Suprapubic skin (tissue), 3 donors: ENCODE data around the gene EXD3.

Source experiments
- EP300 ChIP-seq: sonication (generic); formaldehyde crosslinking; IDR thresholded peaks from one replicate; pipeline ENCODE4 v1.6.1; 2017; ENCODE audit warnings: antibody characterized with exemption
- TF ChIP-seq, protein P1 (sequence below), 2 donors: fragments of 200-600 bp in 1 of 2; fragments of 450-650 bp in 1 of 2; sonication (generic) in 1 of 2; IDR thresholded peaks; one replicate each; pipeline ENCODE4 v1.5.1; 2016 to 2019; ENCODE audit warnings: antibody characterized with exemption in 2 of 2, mild to moderate bottlenecking in 1 of 2, moderate library complexity in 1 of 2

DNA sequence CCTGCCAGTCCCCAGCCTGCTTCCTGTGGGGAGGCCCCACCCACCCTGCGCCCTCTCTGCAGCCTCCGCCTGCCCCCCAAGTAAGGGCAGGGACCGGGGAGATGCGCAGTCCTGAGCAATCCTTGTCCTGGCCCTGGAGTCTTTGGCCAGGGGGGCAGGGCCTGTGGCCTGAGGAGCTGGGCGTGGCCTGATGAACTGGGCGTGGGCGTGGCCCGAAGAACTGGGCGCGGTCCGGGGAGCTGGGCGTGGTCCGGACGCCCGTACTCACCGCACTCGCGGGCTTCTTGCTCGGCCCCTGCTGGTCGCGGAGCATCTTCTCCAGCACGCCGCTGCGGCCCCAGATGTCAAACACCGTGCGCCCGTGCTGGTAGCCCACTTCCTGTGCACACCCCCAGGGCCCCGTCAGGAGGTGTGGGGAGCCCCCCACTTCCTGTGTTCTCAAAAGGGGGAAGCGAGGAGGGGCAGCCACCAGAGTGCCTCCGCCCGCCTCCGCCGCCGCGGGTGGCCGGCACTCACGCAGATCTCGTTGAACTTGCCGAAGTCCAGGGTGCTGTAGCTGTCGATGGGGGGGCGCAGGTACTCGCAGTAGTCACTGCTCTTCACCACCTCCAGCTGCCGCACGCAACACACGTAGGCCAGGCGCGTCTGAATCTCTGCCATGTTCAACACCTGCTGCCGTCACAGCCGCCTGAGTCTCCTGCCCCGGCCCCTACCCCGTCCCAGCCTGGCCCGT lies 38.9 kb upstream of the EXD3 start:
- TF ChIP-seq, protein P1, sequence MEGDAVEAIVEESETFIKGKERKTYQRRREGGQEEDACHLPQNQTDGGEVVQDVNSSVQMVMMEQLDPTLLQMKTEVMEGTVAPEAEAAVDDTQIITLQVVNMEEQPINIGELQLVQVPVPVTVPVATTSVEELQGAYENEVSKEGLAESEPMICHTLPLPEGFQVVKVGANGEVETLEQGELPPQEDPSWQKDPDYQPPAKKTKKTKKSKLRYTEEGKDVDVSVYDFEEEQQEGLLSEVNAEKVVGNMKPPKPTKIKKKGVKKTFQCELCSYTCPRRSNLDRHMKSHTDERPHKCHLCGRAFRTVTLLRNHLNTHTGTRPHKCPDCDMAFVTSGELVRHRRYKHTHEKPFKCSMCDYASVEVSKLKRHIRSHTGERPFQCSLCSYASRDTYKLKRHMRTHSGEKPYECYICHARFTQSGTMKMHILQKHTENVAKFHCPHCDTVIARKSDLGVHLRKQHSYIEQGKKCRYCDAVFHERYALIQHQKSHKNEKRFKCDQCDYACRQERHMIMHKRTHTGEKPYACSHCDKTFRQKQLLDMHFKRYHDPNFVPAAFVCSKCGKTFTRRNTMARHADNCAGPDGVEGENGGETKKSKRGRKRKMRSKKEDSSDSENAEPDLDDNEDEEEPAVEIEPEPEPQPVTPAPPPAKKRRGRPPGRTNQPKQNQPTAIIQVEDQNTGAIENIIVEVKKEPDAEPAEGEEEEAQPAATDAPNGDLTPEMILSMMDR (IDR thresholded peaks at IDR 0.05): no peak
- no peak for TF ChIP-seq EP300
